ENCODE results near the gene USP32. TPM values are rescaled to one million over a fixed set of nuclear protein-coding genes. Genes with fewer than 3 reads are reported as not detected.

Gene USP32
- total RNA-seq, 4 donors from 2014 or later = 14.7 to 86.0 (median 54.8) TPM

- Histone ChIP-seq H3K4me3 (no peak overlapping the region), H3K4me1 (peaks cover 0 to 6% (median 3%) of the 10 kb centered on the region in 4 donors), H3K27ac (no peak overlapping the region), H3K27me3 (no peaks in the 10 kb centered on the region), H3K36me3 (no peaks in the 10 kb centered on the region), H3K9me3 (no peaks in the 10 kb centered on the region)
- no peak for TF ChIP-seq POLR2A (IDR thresholded peaks at IDR 0.05)
- no peak for TF ChIP-seq POLR2AphosphoS5 (IDR thresholded peaks at IDR 0.05)
- WGBS, 2 donors (ENCODE audit: low coverage in 1 of 2) = 85 to 86% methylated on average over 2 of the region's 2 CpGs
- DNase-seq = no peak
- intact Hi-C loops (cut with DNase I; ENCODE audit: low total_unique reads) = no loop called here
- in situ Hi-C loops (cut with MboI; ENCODE audit: low pct_ligation_motif_present in 1 of 4, low pct_unique_long_range_greater_than_20kb in 1 of 4, low sequenced_read_pairs in 3 of 4) = no loop called here
These were observed 30.0 kb downstream of the USP32 start for GRCh38 chr17:60361889-60362288.

- Histone ChIP-seq H3K27me3 (no peaks in the 10 kb centered on the region), H3K36me3 (no peaks in the 10 kb centered on the region), H3K9me3 (no peaks in the 10 kb centered on the region), H3K27ac (no peak overlapping the region), H3K4me3 (no peak overlapping the region), H3K4me1 (peaks cover 0 to 28% (median 11%) of the 10 kb centered on the region in 4 donors)
- DNase-seq = no peak
- in situ Hi-C loops (cut with MboI; ENCODE audit: low pct_ligation_motif_present in 1 of 4, low pct_unique_long_range_greater_than_20kb in 1 of 4, low sequenced_read_pairs in 3 of 4) (no loop called here), intact Hi-C loops (cut with DNase I; ENCODE audit: low total_unique reads) (no loop called here)
- TF ChIP-seq POLR2A (IDR thresholded peaks at IDR 0.05) (no peak), POLR2AphosphoS5 (IDR thresholded peaks at IDR 0.05) (no peak), EP300 (IDR thresholded peaks at IDR 0.05; ENCODE audit: low read depth) (no peak), CTCF (IDR thresholded peaks at IDR 0.05) (no peak)
These were observed 32.5 kb downstream of the USP32 start for GRCh38 chr17:60359415-60359814.

- TF ChIP-seq EP300 (IDR thresholded peaks at IDR 0.05; ENCODE audit: low read depth) = no peak
- TF ChIP-seq POLR2AphosphoS5 (IDR thresholded peaks at IDR 0.05) = no peak
- TF ChIP-seq POLR2A (IDR thresholded peaks at IDR 0.05) = no peak
- no peak for TF ChIP-seq CTCF (IDR thresholded peaks at IDR 0.05)
- 67 to 81% methylated on average over 3 of the region's 3 CpGs for WGBS, 2 donors (ENCODE audit: low coverage in 1 of 2)
- no peak for DNase-seq
- no peaks in the 10 kb centered on the region for H3K27me3 ChIP-seq
- H3K4me3 ChIP-seq = no peak overlapping the region
- H3K27ac ChIP-seq = no peak overlapping the region
- no peaks in the 10 kb centered on the region for H3K36me3 ChIP-seq
- in situ Hi-C loops (cut with MboI; ENCODE audit: low pct_ligation_motif_present in 1 of 4, low pct_unique_long_range_greater_than_20kb in 1 of 4, low sequenced_read_pairs in 3 of 4) = no loop called here
- intact Hi-C loops (cut with DNase I; ENCODE audit: low total_unique reads) = no loop called here
- no peaks in the 10 kb centered on the region for H3K9me3 ChIP-seq
- peaks cover 0 to 35% (median 12%) of the 10 kb centered on the region in 4 donors for H3K4me1 ChIP-seq
These were observed 33.2 kb downstream of the USP32 start for GRCh38 chr17:60358606-60359225.

GRCh38 chr17:60356940-60357339 is 35.0 kb downstream of the USP32 start:
- no peak for TF ChIP-seq POLR2AphosphoS5 (IDR thresholded peaks at IDR 0.05)
- TF ChIP-seq POLR2A (IDR thresholded peaks at IDR 0.05) = no peak
- TF ChIP-seq EP300 (IDR thresholded peaks at IDR 0.05; ENCODE audit: low read depth) = no peak
- TF ChIP-seq CTCF (IDR thresholded peaks at IDR 0.05) = no peak
- Histone ChIP-seq H3K4me1 (peaks cover 0 to 36% (median 12%) of the 10 kb centered on the region in 4 donors), H3K27ac (no peak overlapping the region), H3K36me3 (no peaks in the 10 kb centered on the region), H3K4me3 (no peak overlapping the region), H3K9me3 (no peaks in the 10 kb centered on the region), H3K27me3 (no peaks in the 10 kb centered on the region)
- in situ Hi-C loops (cut with MboI; ENCODE audit: low pct_ligation_motif_present in 1 of 4, low pct_unique_long_range_greater_than_20kb in 1 of 4, low sequenced_read_pairs in 3 of 4) = no loop called here
- no peak for DNase-seq
- WGBS, 2 donors (ENCODE audit: low coverage in 1 of 2) = 95% methylated on average over 1 of the region's 1 CpG; no CpG with 5 or more reads in 1 of the 2 donors
- intact Hi-C loops (cut with DNase I; ENCODE audit: low total_unique reads) = no loop called here
